Measurements from ENCODE around the gene STAC3. TPM values are rescaled to one million over a fixed set of nuclear protein-coding genes. Genes with fewer than 3 reads are reported as not detected.
"Not testable (repeated sequence)": the region's sequence is repeated elsewhere in the genome, so short reads cannot be mapped to it uniquely, and the experiment has no call there.

The STAC3 gene
- total RNA-seq (1 to 10 TPM in 3 of 4 donors, under 1 TPM in 1; 0.41 to 2.8 (median 1.8) TPM), polyA plus RNA-seq (1 to 10 TPM; 1.2 to 4.6 (median 1.8) TPM)

GRCh38 chr12:57250956-57251355 is at the start of gene STAC3:
TSS of gene STAC3 (minus strand) at chr12:57251187. CDS start at chr12:57249636, 1,551 bp downstream.
- H3K4me3 ChIP-seq = no peak within 1 kb of the TSS
- no peaks in the 10 kb centered on the region for H3K4me1 ChIP-seq
- peaks cover 0 to 17% (median 8%) of the 10 kb centered on the region in 4 donors for H3K36me3 ChIP-seq
- H3K9me3 ChIP-seq = no peaks in the 10 kb centered on the region
- no peak for TF ChIP-seq EP300 (IDR thresholded peaks at IDR 0.05)
- TF ChIP-seq CTCF (IDR thresholded peaks at IDR 0.05) = no peak
- TF ChIP-seq POLR2A (IDR thresholded peaks at IDR 0.05) = no peak
- no peak for TF ChIP-seq POLR2AphosphoS5 (IDR thresholded peaks at IDR 0.05)
- no peak for DNase-seq
- H3K27ac ChIP-seq = no peak within 1 kb of the TSS
- WGBS, 2 donors = 81 to 85% methylated on average over 7 of the region's 7 CpGs
- intact Hi-C loops (cut with DNase I) = no loop called here
- H3K27me3 ChIP-seq = peaks cover 0 to 17% (median 4%) of the 10 kb centered on the region in 3 donors

GRCh38 chr12:57299514-57300016 is 48.6 kb upstream of the STAC3 start:
- no peak for DNase-seq
- no peak overlapping the region for H3K4me3 ChIP-seq
- H3K4me1 ChIP-seq = no peaks in the 10 kb centered on the region
- H3K36me3 ChIP-seq = peaks cover 4 to 71% (median 17%) of the 10 kb centered on the region in 4 donors
- WGBS, 2 donors = 75 to 86% methylated on average over 1 of the region's 1 CpG
- no peak overlapping the region for H3K27ac ChIP-seq
- TF ChIP-seq POLR2A (IDR thresholded peaks at IDR 0.05) = no peak
- TF ChIP-seq EP300 (IDR thresholded peaks at IDR 0.05) = no peak
- no peak for TF ChIP-seq CTCF (IDR thresholded peaks at IDR 0.05)
- TF ChIP-seq POLR2AphosphoS5 (IDR thresholded peaks at IDR 0.05) = no peak
- intact Hi-C loops (cut with DNase I) = no loop called here
- no peaks in the 10 kb centered on the region for H3K9me3 ChIP-seq
- no peaks in the 10 kb centered on the region for H3K27me3 ChIP-seq

GRCh38 chr12:57296291-57296690 is 45.3 kb upstream of the STAC3 start:
- H3K27me3 ChIP-seq = no peaks in the 10 kb centered on the region
- no peak overlapping the region for H3K4me3 ChIP-seq
- TF ChIP-seq POLR2AphosphoS5 (IDR thresholded peaks at IDR 0.05) (no peak), EP300 (IDR thresholded peaks at IDR 0.05) (no peak), CTCF (IDR thresholded peaks at IDR 0.05) (no peak), POLR2A (IDR thresholded peaks at IDR 0.05) (no peak)
- WGBS, 2 donors = 96 to 98% methylated on average over 4 of the region's 4 CpGs
- intact Hi-C loops (cut with DNase I) = no loop called here
- DNase-seq = no peak
- H3K4me1 ChIP-seq = no peaks in the 10 kb centered on the region
- no peaks in the 10 kb centered on the region for H3K9me3 ChIP-seq
- H3K27ac ChIP-seq = no peak overlapping the region
- H3K36me3 ChIP-seq = peaks cover 10 to 90% (median 21%) of the 10 kb centered on the region in 4 donors

- WGBS, 2 donors = 94 to 95% methylated on average over 12 of the region's 12 CpGs
- H3K36me3 ChIP-seq = peaks cover 13 to 90% (median 32%) of the 10 kb centered on the region in 4 donors
- H3K27me3 ChIP-seq; H3K9me3 ChIP-seq; H3K4me1 ChIP-seq; intact Hi-C loops (cut with DNase I); DNase-seq; H3K4me3 ChIP-seq; H3K27ac ChIP-seq: not testable (repeated sequence)
These were observed 31.1 kb upstream of the STAC3 start for GRCh38 chr12:57282073-57282472.

- intact Hi-C loops (cut with DNase I) = no loop called here
- Histone ChIP-seq H3K36me3 (peaks cover 13 to 90% (median 29%) of the 10 kb centered on the region in 4 donors), H3K4me1 (peaks cover 0 to 10% (median 8%) of the 10 kb centered on the region in 4 donors), H3K27me3 (no peaks in the 10 kb centered on the region), H3K4me3 (no peak overlapping the region), H3K9me3 (no peaks in the 10 kb centered on the region), H3K27ac (peak overlapping the region in 3 of 4 donors; percentile 4 to 59 (median 31))
- peak; percentile 64 for DNase-seq
- 46 to 57% methylated on average over 9 of the region's 9 CpGs for WGBS, 2 donors
- TF ChIP-seq EP300 (IDR thresholded peaks at IDR 0.05) (no peak), POLR2AphosphoS5 (IDR thresholded peaks at IDR 0.05) (peak in 1 of 4 donors; percentile 15), CTCF (IDR thresholded peaks at IDR 0.05) (no peak)
These were observed 29.4 kb upstream of the STAC3 start for GRCh38 chr12:57280211-57281062.

Data from sigmoid colon (tissue), 7 donors.